DND-41 (cell line): ENCODE measurements around the gene ALOX12B.

Experiments
- EZH2 ChIP-seq: IDR thresholded peaks from 3 replicates; pipeline ENCODE4 v1.6.1; 2012; ENCODE audit warnings: borderline replicate concordance, low read depth, mild to moderate bottlenecking, moderate library complexity, low read length, inconsistent platforms; ENCODE audit not compliant: severe bottlenecking
- TF ChIP-seq, protein P1 (sequence below): IDR thresholded peaks from 2 replicates; pipeline ENCODE4 v1.5.1; 2012; ENCODE audit warnings: borderline replicate concordance, low read length, moderate library complexity, mild to moderate bottlenecking; ENCODE audit not compliant: poor library complexity, severe bottlenecking; ENCODE audit errors: extremely low read depth

DNA sequence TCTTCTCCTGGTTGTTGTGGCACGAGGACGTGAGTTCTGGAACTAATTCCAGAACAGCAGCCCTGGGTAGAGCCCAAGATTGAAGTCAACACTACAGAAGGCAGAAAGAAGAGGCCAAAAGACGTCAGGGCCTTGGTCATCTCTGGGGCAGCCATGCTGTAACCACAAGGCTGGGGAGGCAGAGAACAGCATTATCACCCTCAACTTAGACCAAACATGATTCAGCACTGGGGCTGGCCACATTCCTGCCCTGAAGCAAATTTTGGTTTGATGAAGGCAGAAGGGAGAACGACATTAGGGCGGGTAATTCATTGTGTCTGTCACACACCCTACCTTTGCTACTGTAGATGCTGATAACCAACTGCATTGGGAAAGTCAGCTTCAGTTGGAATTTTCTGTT lies 58.4 kb downstream of the ALOX12B start:
- TF ChIP-seq, protein P1, sequence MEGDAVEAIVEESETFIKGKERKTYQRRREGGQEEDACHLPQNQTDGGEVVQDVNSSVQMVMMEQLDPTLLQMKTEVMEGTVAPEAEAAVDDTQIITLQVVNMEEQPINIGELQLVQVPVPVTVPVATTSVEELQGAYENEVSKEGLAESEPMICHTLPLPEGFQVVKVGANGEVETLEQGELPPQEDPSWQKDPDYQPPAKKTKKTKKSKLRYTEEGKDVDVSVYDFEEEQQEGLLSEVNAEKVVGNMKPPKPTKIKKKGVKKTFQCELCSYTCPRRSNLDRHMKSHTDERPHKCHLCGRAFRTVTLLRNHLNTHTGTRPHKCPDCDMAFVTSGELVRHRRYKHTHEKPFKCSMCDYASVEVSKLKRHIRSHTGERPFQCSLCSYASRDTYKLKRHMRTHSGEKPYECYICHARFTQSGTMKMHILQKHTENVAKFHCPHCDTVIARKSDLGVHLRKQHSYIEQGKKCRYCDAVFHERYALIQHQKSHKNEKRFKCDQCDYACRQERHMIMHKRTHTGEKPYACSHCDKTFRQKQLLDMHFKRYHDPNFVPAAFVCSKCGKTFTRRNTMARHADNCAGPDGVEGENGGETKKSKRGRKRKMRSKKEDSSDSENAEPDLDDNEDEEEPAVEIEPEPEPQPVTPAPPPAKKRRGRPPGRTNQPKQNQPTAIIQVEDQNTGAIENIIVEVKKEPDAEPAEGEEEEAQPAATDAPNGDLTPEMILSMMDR = no peak
- no peak for TF ChIP-seq EZH2
